Medulla oblongata (tissue), 1 donor: ENCODE measurements around the gene CDK8.

Experiments used
- DNase-seq: peaks from one replicate; pipeline ENCODE4 v3.0.0-alpha.2; 2015; ENCODE audit errors: extremely low spot score

CDK8 gene

GRCh38 chr13:26382835-26383234 is 128.9 kb downstream of the CDK8 start:
- no peak for DNase-seq

DNA sequence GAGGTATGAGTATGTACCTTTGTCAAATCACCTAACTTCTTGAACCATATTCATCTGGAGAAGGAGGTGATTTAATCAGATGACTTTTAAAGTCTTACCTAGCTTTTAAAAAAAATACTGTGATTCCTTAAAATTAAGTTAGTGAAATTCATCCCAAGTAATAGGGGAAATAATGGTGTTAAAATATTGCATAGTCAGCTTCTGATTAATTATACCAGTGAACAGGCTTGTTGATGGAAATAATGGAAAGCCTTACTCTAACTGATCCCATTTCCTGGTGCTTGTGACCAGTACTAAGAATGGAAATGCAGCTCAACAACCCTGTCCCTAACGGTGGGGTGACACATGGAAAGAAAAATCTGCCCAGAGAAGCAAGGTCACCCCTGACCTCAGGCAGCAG is 130.7 kb downstream of the CDK8 start:
- DNase-seq: no peak

- DNase-seq: no peak
Measured at GRCh38 chr13:26386026-26386425, 132.1 kb downstream of the CDK8 start.

GRCh38 chr13:26390203-26390602 is 136.3 kb downstream of the CDK8 start:
- no peak for DNase-seq

- no peak for DNase-seq
Measured at GRCh38 chr13:26400545-26400944, 146.6 kb downstream of the CDK8 start.

- DNase-seq: no peak
Measured at GRCh38 chr13:26401069-26401468, 147.1 kb downstream of the CDK8 start.

DNA sequence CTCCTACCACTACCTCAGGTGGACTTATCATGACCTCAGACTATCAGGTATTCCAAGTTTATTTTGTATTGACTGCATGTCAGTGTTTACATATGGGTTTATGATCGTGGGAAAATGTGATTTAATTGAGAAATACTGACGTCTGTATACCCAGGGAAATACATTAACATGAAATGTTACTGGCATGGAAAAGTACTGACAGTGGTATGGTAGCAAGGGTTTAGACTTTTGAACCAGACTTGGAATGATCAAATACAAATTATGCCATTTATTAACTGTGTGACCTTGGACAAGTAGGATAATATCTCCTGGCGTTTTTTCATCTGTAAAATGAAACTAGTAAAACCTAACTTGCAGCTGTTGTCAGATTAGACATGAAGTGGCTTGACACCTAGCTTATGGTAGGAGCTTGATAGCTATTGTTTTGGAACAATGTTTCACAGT is 147.7 kb downstream of the CDK8 start:
- no peak for DNase-seq

DNA sequence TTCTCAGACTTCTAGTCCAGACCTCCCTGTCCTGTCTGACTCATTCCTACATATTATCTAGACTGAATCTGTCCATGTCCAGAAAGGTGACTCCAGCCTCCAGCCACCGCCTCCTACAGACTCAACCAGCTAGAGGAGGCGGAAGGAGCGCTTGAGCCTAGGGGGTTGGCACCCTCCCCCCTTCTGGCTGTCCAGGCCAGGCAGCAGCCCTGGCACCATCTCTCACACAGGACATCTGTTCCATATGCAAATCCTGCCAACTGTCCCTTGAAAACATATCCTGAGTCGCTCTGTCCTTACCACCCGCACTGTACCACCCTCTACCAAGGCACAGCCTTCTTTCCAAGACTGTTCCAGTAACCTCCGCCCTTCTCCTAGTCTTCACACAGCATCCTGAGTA is 152.9 kb downstream of the CDK8 start:
- DNase-seq: no peak

- no peak for DNase-seq
Measured at GRCh38 chr13:26411206-26411605, 157.3 kb downstream of the CDK8 start.

GRCh38 chr13:26412263-26412662 is 158.3 kb downstream of the CDK8 start:
- DNase-seq: no peak

DNA sequence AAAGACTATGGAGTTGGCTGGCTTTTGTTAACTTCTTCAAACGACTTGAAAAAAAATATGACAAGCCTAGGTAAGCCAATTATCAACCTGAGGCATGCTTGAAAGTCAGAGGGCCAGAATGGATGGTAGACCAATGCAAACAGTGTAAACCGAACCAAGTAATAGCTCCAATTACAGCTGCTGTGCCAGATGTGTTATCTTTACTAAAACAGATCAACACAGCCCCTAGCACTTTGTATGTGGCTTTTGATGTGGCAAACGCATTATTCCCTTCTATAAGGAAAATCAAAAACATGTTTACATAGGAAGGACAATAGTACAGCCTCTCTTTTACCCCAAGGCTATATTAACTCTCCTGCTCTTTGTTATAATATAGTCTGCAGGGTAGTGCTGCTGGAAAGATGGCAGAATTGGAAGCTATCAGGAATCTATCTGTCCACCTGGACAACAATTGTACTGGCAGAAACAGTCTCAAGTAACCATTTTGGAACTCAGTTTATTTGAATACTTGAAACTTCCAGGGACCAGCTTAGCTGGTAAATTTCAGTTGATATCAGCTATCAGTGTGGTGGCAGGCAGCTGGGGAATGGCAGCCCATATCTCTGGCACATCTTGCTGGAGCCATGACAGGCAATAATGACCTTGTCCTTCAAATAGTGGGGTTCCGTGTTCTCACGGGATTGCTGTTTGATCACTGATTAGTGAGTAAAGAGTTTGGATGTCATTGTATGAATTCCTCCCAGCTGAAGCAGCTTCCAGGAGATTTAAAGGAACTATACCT is 159.2 kb downstream of the CDK8 start:
- DNase-seq: no peak

DNA sequence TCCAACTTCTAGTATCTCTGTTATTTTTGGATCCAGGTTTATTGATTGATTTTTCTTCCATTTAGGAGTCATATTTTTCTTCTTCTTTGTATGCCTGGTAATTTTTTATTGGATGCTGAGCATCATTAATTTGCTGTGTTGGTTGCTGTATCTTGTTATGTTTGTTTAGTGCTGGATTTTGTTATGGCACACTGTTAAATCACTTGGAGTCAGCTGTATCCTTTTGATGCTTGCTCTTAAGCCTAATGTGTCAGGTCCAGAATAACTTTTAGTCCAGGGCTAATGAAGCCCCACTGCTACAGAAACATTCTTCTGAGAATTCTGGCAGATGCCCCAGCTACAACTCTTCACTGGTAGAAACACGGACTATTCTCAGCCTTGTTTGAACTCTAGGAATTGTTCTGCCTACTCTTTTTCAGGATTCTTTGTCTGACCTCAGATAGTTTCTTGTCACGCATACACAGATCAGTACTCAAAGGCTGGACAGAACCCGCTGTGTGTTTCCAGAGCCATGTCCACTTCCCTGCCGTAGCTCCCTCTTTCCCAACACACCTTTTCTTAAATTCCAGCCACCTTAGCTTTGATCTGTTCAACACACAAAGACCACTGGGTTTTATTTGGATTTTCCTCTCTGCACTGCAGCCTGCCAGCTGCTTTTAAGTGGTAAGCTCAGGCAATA is 166.5 kb downstream of the CDK8 start:
- DNase-seq: no peak

- DNase-seq: no peak
Measured at GRCh38 chr13:26422036-26422435, 168.1 kb downstream of the CDK8 start.

- DNase-seq: peak; percentile 49
Measured at GRCh38 chr13:26423629-26424028, 169.7 kb downstream of the CDK8 start.

GRCh38 chr13:26424181-26424580 is 170.3 kb downstream of the CDK8 start:
- no peak for DNase-seq

DNA sequence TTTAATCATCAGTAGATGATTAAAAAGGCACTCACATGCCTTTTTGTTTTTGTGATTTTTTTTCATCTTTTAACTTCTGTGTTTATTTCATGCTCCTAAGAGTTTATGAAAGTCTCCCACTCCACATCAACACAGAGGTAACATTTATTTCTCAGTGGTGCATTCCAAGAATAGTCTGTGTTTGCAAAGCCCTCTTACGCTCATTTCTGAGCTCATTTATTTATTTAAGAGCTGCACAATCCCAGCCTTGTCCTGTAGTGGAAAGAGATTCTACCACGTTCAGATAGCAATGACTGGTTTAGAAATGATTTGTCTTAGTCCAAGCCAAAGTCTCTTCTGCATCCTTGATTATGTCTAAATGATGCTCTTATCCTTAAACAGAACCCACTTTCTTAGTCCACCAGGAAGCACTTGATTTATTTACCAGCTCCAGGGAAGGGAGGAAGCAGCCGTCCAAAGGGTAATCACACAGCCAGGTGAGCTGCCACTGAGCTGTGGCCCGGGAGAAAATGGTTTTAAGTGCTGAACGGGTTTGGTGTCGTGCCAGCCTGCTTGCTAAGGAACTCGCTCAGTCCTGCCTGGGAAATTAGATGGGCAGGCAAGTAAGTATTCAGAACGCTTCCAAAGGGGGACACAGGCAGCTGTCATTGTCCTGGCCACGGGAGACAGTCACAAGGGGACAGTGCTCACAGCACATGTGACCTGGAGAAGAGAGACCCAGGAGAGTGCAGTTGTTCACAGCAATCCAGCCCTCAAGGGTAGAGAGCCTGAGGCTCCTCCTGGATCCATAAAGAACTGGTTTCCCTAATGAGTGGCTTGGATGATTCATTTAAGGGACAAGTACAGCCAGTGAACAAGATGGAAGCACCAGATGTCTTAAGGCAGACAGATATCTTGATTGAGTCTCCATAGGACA is 171.8 kb downstream of the CDK8 start:
- DNase-seq: peak; percentile 34

DNA sequence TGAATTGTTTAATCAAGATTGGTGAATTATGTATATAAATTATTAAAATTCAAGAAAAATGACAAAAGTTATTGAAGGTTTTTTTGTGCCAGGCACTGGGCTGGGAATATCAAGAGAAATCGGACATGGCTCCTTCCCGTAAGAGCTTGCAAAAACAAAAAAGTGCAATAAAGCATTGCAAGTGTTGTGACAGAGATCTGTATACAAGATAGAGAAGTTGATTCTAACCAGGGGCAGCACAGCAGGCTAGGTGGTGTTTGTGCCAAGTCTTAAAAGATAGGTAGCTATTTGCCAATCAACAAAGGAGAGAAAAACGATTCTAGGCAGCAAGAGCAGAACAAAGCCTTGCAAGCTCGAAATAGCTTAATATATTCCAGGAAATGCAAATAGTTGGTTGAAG is 179.8 kb downstream of the CDK8 start:
- no peak for DNase-seq

GRCh38 chr13:26435171-26435570 is 181.2 kb downstream of the CDK8 start:
- no peak for DNase-seq

- no peak for DNase-seq
Measured at GRCh38 chr13:26435646-26436045, 181.7 kb downstream of the CDK8 start.

- DNase-seq: no peak
Measured at GRCh38 chr13:26436914-26437313, 183.0 kb downstream of the CDK8 start.

GRCh38 chr13:26440111-26440510 is 186.2 kb downstream of the CDK8 start:
- DNase-seq: no peak

GRCh38 chr13:26441476-26441875 is 187.5 kb downstream of the CDK8 start:
- DNase-seq: no peak
